Parathyroid adenoma (tissue), 2 donors: Measurements from ENCODE around the gene OPALIN.

Experiments
- H2AFZ ChIP-seq: fragments of 300-600 bp; sonication (generic); one replicate; pipeline ENCODE4 v1.7.0; 2017; ENCODE audit warnings: antibody characterized with exemption, mild to moderate bottlenecking
- H3K27ac ChIP-seq: fragments of 300-600 bp; sonication (generic); one replicate; pipeline ENCODE4 v1.7.0; 2017
- H3K27me3 ChIP-seq: fragments of 300-600 bp; sonication (generic); one replicate; pipeline ENCODE4 v1.7.0; 2017; ENCODE audit warnings: low read length; ENCODE audit not compliant: control insufficient read depth, insufficient read depth
- H3K36me3 ChIP-seq: fragments of 300-600 bp; sonication (generic); one replicate; pipeline ENCODE4 v1.7.0; 2017; ENCODE audit warnings: low read length; ENCODE audit not compliant: control insufficient read depth, insufficient read depth
- H3K4me1 ChIP-seq: fragments of 300-600 bp; sonication (generic); one replicate; pipeline ENCODE4 v1.7.0; 2017; ENCODE audit warnings: control low read depth
- H3K4me2 ChIP-seq: fragments of 300-600 bp; sonication (generic); one replicate; pipeline ENCODE4 v1.7.0; 2017; ENCODE audit warnings: low read length
- H3K4me3 ChIP-seq: fragments of 300-600 bp; sonication (generic); one replicate; pipeline ENCODE4 v1.7.0; 2017; ENCODE audit warnings: low read depth, low read length
- H3K79me2 ChIP-seq: fragments of 300-600 bp; sonication (generic); one replicate; pipeline ENCODE4 v1.7.0; 2017; ENCODE audit warnings: control low read depth
- H3K9ac ChIP-seq: fragments of 300-600 bp; sonication (generic); one replicate; pipeline ENCODE4 v1.7.0; 2017; ENCODE audit warnings: mild to moderate bottlenecking
- H3K9me3 ChIP-seq: fragments of 300-600 bp; sonication (generic); one replicate; pipeline ENCODE4 v1.7.0; 2017; ENCODE audit warnings: low read length; ENCODE audit not compliant: control insufficient read depth
- TF ChIP-seq, protein P1 (sequence below): fragments of 300-600 bp; sonication (generic); IDR thresholded peaks from one replicate; pipeline ENCODE4 v1.7.0; 2017; ENCODE audit warnings: antibody characterized with exemption, mild to moderate bottlenecking
- donor health status: primary hyperparathyroidism.

Gene OPALIN

DNA sequence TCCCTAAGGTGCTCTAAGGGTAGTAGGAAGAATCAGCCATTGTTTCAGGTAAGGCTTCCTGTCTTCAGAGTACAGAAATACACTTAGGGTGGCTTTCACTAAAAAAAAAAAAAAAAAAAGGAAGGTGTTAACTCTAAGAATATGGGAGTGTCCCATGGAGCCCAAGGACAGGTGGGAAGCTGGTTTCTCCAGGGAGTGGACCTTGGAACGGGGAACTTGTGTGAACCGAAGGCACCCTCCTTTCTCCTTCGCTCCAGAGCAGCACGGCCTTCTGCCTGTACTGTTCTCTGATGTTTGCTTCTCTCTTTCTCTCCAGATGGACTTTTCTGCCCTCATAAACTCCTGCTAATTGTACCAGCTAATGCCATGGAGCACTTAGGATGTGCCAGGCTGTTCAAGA, 6.2 kb downstream of the OPALIN start:
- Histone ChIP-seq H3K4me2 (no peak overlapping the region), H3K36me3 (no peaks in the 10 kb centered on the region), H3K9ac (no peak overlapping the region), H3K4me3 (no peak overlapping the region), H3K27me3 (no peaks in the 10 kb centered on the region), H3K4me1 (peaks cover 13% of the 10 kb centered on the region), H3K79me2 (no peaks in the 10 kb centered on the region), H3K27ac (no peak overlapping the region), H3K9me3 (no peaks in the 10 kb centered on the region), H2AFZ (no peak overlapping the region)
- TF ChIP-seq, protein P1, sequence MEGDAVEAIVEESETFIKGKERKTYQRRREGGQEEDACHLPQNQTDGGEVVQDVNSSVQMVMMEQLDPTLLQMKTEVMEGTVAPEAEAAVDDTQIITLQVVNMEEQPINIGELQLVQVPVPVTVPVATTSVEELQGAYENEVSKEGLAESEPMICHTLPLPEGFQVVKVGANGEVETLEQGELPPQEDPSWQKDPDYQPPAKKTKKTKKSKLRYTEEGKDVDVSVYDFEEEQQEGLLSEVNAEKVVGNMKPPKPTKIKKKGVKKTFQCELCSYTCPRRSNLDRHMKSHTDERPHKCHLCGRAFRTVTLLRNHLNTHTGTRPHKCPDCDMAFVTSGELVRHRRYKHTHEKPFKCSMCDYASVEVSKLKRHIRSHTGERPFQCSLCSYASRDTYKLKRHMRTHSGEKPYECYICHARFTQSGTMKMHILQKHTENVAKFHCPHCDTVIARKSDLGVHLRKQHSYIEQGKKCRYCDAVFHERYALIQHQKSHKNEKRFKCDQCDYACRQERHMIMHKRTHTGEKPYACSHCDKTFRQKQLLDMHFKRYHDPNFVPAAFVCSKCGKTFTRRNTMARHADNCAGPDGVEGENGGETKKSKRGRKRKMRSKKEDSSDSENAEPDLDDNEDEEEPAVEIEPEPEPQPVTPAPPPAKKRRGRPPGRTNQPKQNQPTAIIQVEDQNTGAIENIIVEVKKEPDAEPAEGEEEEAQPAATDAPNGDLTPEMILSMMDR, result no peak

- Histone ChIP-seq H3K9ac (no peak overlapping the region), H3K27ac (no peak overlapping the region), H3K9me3 (no peaks in the 10 kb centered on the region), H3K36me3 (no peaks in the 10 kb centered on the region), H3K4me2 (no peak overlapping the region), H3K4me1 (peaks cover 10% of the 10 kb centered on the region), H3K4me3 (no peak overlapping the region), H2AFZ (no peak overlapping the region), H3K79me2 (no peaks in the 10 kb centered on the region), H3K27me3 (no peaks in the 10 kb centered on the region)
- TF ChIP-seq, protein P1, result no peak
Observed at GRCh38 chr10:96352027-96352426, 6.8 kb downstream of the OPALIN start.

DNA sequence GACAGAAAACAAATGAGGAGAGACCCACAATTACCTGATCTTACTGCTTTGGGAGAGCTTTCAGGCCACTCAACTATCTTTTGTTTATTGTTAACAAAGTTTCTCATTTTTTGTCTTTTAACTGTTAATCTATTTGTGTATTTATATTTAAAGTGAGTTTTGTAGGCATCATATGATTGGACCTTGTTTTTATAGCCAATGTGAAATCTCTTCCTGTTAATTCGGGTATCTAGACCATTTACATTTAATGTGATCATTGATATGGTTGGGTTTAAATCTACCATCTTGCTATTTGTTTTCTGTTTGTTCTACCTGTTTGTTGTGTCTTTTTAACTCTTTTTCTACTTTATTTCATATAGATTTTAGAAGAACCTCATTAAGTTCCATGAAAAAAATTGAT, 12.5 kb downstream of the OPALIN start:
- H3K36me3 ChIP-seq, result no peaks in the 10 kb centered on the region
- no peak overlapping the region for H2AFZ ChIP-seq
- no peak overlapping the region for H3K4me3 ChIP-seq
- no peak overlapping the region for H3K9ac ChIP-seq
- H3K27me3 ChIP-seq, result no peaks in the 10 kb centered on the region
- no peak overlapping the region for H3K27ac ChIP-seq
- no peak overlapping the region for H3K4me2 ChIP-seq
- H3K79me2 ChIP-seq, result no peaks in the 10 kb centered on the region
- H3K9me3 ChIP-seq, result peaks cover 3% of the 10 kb centered on the region
- TF ChIP-seq, protein P1, result no peak
- no peaks in the 10 kb centered on the region for H3K4me1 ChIP-seq

- TF ChIP-seq, protein P1, result no peak
- Histone ChIP-seq H3K4me2 (no peak overlapping the region), H3K79me2 (no peaks in the 10 kb centered on the region), H3K9ac (no peak overlapping the region), H3K4me1 (no peaks in the 10 kb centered on the region), H2AFZ (no peak overlapping the region), H3K27me3 (no peaks in the 10 kb centered on the region), H3K27ac (no peak overlapping the region), H3K36me3 (no peaks in the 10 kb centered on the region), H3K4me3 (no peak overlapping the region), H3K9me3 (peaks cover 3% of the 10 kb centered on the region)
Observed at GRCh38 chr10:96345222-96345621, 13.6 kb downstream of the OPALIN start.

DNA sequence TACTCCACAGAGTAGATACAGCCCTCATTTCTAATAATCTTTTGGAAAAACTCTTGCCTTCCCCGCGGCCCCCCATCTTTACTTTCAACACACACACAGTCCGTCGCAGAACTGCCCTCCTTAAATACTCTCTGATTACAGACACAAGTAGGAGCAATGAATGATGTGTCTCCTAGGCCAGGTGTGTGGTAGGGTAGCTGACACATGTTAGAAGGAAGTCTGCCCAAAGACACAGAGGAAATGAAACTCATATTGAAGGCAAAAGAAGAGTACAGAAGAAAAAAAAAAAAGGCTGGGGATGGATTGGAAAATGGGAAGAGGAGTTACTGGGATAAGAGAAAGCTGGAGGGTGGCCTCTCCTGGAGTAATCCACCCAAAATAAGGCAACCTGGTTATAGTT, 14.6 kb downstream of the OPALIN start:
- no peak overlapping the region for H3K27ac ChIP-seq
- H3K4me1 ChIP-seq, result no peaks in the 10 kb centered on the region
- peaks cover 3% of the 10 kb centered on the region for H3K9me3 ChIP-seq
- TF ChIP-seq, protein P1, result no peak
- H3K79me2 ChIP-seq, result no peaks in the 10 kb centered on the region
- H3K36me3 ChIP-seq, result no peaks in the 10 kb centered on the region
- H3K4me2 ChIP-seq, result no peak overlapping the region
- H3K4me3 ChIP-seq, result no peak overlapping the region
- no peak overlapping the region for H3K9ac ChIP-seq
- H2AFZ ChIP-seq, result no peak overlapping the region
- no peaks in the 10 kb centered on the region for H3K27me3 ChIP-seq
